ENCODE measurements around the gene AHRR.

DNA sequence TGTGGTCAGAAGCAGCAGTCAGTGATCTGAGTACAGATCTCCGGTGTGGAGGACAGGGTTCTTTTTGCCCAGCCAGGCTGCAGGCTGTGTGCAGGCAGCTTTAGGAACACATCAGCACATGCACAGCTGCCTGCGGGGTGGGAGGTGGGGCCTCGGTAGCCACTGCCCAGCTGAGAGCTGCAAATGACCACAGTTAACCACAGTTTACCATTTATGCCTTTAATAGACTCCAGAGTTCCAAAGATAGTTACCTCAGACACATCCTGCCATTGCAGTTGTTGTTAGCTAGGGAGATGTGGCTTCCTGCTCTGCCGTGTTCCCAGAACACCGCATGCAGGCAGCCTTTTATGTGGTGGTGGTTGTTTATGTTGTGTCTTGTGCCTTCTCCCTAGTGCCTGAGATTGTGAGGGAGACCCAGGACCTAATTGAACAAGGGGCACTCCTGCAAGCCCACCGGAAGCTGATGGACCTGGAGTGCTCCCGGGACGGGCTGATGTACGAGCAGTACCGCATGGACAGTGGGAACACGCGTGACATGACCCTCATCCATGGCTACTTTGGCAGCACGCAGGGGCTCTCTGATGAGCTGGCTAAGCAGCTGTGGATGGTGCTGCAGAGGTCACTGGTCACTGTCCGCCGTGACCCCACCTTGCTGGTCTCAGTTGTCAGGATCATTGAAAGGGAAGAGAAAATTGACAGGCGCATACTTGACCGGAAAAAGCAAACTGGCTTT is 131.6 kb downstream of the AHRR start:
- TF ChIP-seq POLR2AphosphoS5 (IDR thresholded peaks at IDR 0.05; ENCODE audit: low read depth, low read length) (no peak), REST (IDR thresholded peaks at IDR 0.05; ENCODE audit: insufficient read depth in 1 of 2, low read depth in 2 of 2, low read length in 2 of 2) (no peak)

Measured in PFSK-1 (cell line).